Measurements from ENCODE around the gene IDI1.

Gene IDI1

GRCh38 chr10:994836-995558 lies 53.9 kb downstream of the IDI1 start:
- DNase-seq (ENCODE audit: low read depth in 2 of 2): no peak

DNA sequence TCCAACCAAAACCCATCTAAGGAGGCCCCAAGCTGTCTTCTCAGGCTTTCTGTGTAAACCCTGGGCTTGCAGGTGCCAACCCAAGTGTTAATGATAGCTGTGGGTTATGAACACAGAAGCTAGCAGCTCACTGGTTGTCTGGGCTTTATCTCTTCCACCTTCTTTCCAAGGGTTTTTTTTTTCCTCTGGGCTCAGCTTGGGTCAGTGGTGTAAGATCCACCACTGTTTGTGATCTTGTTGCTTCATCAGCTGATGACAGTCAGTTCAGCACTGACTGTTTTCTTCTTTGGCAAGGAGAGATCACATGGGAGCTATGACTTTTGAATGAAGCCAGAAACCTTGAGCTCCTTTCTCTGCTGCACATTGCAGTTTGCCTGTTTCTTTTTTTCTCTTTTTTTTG lies 56.0 kb downstream of the IDI1 start:
- DNase-seq (ENCODE audit: low read depth in 2 of 2): no peak

- no peak for DNase-seq (ENCODE audit: low read depth in 2 of 2)
Observed at GRCh38 chr10:992467-992866, 56.5 kb downstream of the IDI1 start.

- DNase-seq (ENCODE audit: low read depth in 2 of 2): no peak
Observed at GRCh38 chr10:990808-991207, 58.1 kb downstream of the IDI1 start.
